Activated naive CD4-positive, alpha-beta T cell treated with anti-CD3 and anti-CD28 coated beads, Interleukin-2, amount 50 U/mL, for 16 hours (primary cell): ENCODE data around the gene VPS35L.

Experiments
- DNase-seq: peaks from one replicate; pipeline ENCODE4 v3.0.0-alpha.2; 2020

Gene VPS35L

DNA sequence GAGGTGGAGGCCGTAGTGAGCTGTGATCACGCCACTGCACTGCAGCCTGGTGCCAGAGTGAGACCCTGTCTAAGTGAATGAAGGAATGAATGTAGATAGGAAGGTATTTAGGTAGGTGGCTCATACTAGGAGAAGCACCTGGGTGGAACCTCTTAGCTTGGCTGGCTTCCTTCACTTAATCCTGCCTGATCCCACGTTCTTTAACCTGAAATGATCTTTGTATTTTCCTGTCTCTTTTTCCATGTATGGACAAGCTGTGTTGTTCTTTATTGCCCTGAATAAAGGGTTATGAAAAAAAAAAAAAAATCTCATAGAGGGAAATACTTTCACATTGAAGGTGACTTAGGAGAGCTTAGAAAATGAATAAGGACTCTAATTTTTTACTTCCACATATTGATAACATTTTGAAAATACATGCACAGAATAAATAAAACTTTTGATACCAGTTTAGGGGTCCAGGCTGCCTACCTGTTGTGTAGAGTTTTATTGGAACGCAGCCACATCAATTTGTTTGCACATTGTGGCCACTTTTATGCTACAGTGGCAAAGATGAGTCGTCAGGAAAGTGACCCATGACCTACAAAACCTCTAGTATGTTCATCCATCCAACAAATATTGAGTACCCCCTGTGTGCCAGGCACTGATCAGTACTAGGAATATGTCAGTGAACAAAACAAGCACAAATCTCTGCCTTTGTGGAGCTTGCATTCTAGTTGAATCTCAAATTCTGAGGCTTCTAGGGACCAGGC lies 44.6 kb downstream of the VPS35L start:
- DNase-seq: no peak

DNA sequence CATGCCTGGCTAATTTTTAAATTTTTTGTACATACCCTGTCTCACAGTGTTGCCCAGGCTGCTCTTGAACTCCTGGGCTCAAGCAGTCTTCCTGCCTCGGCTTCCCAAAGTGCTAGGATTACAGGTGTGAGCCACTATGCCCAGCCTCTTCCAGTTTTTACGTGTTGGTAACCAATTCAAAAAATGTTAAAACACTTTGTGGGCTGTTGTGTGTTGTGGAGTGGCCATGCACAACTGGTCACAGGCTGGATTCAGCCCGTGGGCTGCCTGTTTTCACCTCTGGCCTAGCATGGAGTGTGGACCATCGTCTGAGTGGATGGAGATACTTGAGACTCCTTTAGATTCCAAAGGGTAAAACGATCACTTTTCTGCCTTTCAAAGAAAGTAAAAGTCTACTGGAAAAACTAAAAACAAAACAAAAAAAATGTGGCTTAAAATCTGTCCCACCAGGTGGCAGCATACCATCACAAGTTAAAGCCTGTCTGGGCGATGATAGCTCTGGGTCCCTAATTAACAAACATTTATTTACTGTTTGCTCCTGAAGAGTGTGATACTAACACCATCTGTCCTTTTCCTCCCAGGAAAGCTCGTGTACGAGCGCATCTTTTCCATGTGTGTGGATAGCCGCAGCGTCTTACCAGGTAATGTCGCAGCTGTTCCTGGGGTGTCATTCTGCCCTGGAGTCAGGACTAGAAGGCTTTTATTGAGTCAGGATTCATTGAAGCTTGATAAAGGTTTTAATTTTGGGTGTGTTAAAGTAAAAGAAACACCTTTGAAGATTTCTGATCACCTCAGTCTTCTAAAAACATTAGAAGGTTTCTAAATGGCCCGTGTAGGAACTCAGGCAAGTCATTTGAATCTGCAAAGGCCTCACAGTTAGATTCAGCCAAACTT lies 45.8 kb downstream of the VPS35L start:
- no peak for DNase-seq

DNA sequence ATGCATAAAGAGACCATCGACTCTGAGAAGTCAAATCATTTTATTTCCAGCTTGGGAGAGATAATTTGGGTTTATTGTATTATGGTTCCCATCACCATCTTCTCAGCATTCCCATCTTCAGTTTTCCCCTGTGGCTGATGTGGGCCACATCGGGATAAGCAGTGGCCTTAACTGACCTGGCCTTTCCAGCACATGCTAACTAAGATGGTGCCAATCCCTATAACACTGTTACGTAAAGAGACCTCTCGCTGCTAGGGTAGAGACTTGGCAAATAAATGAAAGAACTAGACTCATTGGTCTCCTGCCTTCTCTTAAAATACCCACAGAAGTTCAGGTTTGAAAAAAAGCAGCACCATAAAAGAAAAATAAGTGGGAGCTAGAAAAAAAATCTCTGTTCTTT lies 49.4 kb downstream of the VPS35L start:
- no peak for DNase-seq

DNA sequence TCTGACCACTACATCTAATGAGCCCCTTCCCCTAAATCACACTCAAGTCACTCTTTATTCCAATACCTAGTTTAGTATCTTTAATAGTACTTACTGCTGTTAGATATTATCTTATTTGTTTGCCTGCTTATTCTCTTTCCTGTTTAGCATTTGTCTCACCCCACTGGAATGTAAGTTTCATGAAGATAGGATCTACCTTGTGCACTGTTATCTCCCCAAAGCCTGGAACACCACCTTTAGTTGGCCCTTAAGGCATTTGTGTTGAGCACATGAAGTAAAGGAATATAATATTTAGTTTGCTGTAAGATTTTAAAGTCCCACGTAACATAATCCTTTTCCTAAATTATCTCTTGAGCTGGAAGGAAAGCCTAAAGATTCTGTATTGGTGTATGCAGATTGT lies 50.2 kb downstream of the VPS35L start:
- DNase-seq: no peak

DNA sequence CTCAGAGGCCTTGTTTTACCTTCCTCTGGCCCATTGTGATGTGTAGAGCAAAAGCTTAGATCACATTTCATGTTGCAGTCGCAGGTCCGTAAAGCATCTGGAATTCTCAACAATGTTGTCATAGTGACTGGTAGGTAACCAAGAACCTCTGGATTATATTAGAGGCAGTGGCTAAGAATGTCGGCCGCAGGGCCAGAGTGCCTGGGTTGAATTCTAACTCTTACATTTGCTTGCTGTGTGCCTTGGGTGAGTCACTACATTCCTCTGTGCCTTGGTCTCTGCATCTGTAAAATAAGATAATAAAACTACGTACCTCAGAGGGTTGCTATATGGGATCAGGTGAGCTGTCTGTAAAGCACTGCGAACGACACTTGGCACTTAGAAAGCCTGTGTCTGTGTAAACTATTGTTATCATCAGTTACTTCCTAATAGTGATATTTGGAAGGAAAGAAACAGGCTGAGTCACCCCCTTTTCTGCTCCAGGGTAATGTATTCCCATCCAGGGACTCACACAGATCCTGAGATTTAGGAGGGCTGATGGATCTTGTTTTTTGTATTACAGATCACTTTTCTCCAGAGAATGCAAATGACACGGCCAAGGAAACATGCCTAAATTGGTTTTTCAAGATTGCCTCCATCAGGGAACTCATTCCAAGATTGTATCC lies 52.2 kb downstream of the VPS35L start:
- DNase-seq: no peak

DNA sequence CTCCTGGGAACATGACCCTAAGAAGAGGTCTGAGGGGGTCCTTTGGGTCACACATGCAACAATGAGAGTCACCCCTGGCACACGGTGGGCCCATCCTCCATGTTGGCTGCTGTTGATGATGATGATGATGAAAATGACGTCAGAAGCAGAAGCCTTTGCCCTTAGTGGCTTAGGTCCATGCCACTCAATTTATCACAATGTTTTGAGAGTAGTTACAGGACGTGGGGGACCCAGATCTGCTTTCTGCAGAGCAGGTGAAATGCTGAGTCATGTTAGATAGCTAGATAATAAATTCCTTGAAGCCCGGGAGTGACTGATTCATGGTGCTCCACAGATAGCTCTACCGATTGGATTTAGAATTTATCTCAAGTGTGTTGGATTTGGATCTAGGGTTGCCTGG lies 53.9 kb downstream of the VPS35L start:
- DNase-seq: no peak

DNA sequence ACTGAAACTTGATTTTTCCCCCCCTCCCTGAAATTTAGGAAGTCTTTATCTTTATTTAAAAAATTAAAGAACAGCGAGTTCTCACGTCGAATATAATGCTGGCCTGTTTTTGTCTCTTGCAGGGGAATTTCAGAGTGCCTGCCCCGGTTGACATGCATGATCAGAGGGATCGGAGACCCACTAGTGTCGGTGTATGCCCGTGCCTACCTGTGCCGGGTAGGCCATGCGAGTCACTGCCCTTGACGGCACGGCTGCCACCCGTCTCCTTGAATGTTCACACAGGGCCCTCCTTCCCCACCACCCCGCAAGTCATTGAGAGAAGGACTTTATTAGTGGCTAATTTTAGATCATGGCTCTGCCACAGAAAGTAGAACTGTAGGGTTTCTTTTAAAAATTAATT lies 54.7 kb downstream of the VPS35L start:
- no peak for DNase-seq

DNA sequence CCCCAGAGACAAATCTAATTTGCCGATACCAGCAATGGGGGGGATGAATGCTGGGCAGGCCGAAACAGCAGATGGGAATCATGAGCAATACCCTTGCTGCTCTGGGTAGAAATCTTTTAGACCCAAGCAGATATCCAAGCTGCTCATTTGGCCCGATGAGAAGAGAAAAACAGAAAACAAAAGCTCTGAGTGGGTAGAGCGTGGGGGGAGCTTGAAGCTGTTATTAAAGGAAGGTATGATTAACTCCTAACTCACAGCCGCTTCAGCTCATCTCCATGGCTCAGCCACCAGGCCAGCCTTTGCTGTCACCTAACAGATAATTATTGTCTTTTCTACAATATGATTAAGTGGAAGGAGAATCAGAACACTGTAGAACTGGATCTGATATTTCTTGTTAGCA lies 58.3 kb downstream of the VPS35L start:
- DNase-seq: no peak

DNA sequence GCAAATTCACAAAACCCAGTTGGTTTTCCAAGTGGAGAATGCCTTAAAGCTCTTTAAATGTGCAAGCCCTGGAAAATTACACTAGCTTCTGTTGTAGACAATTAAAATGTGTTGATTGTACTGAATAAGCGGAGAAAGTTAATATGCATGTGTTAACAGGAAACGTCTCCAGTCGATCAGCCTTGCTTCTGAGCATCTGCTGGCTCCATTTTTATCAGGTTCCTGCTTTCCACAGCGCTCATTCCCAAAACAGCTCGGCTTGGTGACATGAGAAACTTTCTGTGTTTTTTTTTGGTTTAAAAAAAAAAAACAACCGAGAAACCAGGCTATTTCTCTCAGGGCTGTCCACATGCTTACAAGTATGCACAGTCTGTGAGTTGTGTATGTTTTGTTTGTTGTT lies 60.7 kb downstream of the VPS35L start:
- no peak for DNase-seq

DNA sequence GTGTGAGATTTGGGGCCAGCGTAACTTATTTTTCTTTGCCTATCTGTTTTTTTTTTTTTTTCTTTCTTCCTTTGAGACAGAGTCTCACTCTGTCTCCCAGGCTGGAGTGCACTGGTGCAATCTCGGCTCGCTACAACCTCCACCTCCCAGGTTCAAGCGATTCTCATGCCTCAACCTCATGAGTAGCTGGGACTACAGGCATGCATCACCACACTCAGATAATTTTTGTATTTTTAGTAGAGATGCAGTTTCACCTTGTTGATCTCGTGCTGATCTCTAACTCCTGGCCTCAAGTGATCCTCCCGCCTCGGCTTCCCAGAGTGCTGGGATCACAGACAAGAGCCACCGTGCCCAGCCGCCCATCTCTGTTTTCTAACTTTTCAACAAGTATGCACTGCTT lies 63.4 kb downstream of the VPS35L start:
- DNase-seq: no peak

DNA sequence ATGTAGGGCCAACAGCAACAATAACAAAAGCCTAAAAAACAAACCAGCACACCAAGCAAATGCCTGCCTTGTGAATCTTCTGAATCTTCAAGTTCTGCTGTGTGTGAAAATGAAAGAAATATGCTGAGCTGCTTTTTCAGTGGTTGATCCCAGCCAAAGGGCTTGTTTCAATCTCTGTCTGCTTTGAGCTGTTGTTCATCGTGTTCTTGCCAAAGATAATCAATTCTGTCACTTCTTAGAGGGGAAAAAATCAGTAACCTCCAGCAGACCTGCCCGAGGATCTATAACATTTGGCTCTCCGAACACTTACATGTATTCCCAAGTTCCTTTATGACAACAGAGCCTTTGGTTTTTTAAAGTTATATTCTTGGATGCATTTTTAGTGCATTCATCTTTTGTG lies 65.9 kb downstream of the VPS35L start:
- no peak for DNase-seq

DNA sequence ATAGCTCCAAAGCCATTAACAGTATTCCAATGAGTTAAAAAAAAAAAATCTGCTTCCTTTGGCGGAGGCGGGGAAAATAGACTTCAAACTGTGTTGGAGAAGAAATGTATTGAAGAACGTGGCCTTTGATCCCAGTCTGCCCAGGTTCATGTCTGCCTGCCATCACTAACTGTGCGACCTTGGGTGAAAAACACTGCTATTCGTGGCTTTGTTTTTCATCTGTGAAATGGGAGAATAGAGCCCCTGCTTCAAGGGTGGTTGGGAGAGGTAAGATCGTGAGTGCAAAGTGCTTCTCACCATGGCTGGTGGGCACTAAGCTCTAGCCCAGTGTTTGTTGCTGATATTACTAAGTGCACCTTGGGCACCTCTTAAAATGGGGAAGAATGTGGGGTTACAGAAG lies 69.5 kb downstream of the VPS35L start:
- DNase-seq: no peak

DNA sequence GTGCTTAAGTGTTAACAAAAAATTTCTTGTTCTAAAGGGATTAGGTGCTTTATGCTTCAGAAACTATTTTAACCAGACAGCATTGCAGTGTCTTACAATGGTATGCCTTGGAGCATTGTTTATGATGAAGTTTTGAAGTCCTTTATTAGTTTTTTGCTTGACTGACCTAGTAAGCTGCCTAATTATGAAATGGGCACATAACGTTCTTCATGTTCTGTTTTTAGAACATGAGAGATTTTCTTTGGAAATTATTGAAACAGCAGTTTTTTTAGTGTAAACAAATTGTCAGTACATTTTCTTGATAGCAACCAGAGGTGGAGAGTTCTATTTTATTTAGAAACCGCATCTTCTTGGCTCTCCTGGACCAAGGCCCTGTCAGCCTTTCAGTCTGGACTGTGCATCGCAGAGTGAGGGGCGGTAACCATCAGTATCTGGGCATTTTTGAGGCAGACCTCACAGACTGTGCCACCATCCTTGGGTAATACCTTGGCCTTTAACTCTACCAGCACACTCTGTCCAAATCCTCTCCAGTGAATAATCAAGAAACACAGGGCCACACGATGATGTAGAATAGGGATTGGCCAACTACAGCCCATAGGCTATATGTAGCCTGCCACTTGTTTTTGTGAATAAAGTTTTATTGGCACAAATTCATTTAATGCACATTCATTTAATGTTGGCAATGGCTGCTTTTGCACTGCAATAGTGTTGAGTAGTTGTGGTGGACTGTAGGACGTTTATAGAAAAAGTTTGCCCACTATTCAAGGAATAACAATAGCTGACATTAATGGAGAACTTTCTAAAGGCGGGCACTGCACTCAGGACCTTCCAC lies 81.1 kb downstream of the VPS35L start:
- no peak for DNase-seq

DNA sequence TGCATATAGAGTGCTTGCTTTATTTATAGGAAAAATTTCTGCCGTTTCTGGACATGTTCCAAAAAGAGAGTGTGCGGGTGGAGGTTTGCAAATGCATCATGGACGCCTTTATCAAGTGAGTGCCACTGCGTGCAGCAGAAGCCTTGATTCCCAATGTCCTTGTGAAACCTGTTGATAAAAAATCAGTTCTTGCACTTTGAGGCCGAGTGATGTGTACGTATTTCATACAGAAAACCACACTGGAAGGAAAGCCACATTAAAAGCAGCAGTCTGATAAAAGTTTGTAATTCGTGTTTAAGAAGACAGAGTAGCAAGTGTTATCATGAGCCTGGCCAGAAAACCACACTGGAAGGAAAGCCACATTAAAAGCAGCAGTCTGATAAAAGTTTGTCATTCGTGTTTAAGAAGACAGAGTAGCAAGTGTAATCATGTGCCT lies 84.5 kb downstream of the VPS35L start:
- DNase-seq: no peak

DNA sequence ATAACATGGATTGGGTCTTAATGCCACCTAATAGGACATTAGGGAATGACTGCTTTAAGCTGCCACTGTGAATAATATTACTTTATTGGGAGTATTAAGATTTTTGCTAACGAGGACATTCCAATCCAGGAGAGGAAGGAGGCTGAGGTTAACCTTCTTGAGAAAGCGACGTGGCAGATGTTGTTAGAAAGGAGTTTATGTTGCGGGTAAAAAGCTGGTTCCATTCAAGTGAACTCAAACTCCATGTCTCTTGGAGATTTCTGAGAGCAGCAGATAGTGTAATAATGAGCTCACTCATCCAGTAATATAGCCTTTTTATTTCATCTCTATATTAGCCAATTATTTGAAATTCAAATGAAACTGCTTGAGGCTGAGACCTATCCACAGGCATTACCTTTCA lies 87.0 kb downstream of the VPS35L start:
- no peak for DNase-seq

DNA sequence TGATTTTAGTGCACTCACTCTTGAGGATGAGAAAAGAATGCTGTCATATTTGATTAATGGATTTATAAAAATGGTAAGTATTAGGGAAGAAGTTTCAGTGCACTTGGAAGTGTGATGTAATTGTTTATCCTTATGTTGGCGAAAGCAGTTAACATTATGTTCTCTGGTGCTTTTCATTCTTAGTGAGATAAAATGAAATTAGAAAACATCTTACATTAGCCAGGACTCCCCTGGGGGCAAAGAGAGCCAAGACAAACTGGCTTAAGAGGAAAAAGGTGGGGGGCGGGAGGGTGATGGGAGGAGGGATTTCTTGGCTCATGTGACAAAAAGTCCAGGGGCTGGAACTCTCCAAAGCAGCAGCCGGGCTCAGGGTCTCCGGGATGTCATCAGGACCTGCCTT lies 89.4 kb downstream of the VPS35L start:
- no peak for DNase-seq

DNA sequence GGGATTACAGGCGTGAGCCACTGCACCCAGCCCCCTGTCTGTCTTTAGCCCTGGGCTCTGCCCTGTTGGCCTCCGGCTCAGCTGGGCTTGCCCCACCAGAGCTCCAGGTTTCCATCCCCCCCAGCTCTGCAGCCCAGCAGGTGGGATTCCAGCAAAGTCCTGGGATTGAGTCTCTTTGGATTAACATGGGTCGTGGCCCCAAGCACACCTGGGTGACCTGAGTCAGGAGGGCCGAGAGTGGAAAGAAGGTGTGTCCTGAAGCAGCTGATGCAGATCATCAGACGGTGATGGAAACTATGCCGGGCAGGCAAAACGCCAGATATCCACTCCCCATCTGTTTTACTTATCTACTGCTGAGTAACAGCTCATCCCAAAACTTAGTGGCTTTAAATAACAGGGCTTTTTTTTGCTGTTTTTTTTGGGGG lies 90.1 kb downstream of the VPS35L start:
- no peak for DNase-seq

DNA sequence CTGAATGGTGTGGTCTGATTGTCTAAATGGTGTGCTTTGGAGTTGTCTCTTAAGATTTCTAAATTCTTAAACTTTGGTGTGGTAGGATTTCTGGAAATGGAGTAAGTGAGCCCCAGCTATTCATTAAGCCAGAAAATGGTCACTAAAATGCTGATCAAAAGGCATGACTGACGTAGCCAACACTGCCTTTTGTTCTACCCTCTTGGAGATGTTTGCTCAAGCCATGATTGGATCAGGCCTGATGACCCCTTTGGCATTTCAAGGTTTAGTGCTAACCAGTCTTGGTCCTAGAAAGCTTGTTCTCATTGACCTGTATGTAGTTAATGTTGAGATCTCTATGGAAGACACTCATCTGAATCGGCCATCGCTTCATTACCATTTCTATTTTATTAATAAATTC lies 94.5 kb downstream of the VPS35L start:
- no peak for DNase-seq

DNA sequence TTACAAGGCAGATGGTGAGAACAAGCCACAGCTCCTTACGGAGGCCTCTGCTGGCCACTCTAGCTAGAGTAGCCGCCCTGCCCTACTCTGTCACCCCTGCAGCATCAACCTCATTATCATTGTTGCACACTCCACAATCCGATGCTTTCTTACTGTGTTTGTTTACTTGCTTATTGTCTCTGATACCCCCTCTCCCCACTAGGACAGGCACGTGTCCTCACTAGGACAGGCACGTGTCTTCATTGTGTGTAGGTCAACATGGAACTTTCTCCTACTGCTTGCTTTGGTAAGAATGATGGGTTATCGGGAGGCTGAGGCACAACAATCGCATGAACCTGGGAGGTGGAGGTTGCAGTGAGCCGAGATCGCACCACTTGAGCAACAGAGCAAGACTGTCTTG lies 98.6 kb downstream of the VPS35L start:
- DNase-seq: no peak

DNA sequence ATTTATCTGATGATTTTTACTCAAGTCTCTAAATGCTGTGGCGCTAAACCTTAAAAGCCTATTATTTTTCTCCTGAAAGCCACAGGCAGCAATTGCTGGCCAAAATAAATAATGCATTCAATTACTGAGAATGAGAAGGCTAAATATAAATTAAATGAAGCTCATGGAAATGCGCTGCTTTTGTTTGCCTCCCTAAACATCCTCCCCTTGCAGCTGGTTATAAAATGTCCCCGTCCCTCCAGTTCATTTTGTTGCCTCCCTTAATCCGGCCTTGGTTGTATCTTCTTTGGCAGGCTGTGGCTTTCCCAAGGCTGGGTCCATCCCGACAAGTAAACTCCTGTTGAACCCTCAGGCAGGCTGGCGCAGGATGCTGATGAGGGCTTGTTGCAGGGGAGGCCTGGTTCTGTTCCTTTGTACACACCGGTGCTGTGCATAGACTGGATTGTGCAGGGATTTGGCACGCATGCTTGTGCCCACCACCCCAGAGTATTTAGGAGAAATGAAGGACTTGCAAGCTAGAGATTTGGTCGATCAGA lies 99.8 kb downstream of the VPS35L start:
- DNase-seq: no peak

DNA sequence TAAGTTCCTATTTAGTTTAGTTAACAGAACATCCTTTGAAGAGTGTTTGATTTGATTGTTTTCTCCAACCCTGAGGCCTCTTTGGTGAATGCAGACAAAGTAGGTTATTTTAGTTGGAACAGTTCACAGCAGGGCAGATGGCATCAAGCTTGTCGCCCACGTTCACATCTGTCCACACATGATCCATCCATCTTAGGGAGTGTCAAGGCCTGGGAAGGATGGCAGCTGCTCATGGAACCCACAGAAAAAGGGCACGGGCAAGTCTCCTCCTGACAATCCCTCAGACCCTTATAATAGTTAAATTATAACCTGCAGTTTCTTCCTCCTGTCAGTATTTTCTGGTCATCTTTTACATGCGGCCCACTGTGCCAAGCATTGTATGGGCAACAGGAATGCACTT lies 102.3 kb downstream of the VPS35L start:
- DNase-seq: no peak

DNA sequence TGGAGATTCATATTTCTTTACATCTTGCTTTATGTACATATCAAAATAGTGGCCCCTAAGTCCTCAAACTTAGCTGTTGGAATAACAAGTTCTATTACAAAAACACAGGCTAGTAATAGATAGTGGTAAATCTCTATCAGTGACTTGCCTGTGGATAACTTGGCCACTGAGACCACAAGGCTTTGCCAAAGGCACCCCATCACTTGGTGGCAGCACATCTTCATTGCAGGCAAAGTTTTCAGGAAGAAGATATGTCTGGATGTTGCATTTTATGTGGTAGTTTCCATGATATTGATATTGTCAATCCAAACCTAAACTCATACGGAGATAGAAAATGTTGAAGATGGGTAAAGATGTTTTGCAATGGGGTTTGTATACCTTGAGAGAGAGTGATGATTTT lies 104.1 kb downstream of the VPS35L start:
- no peak for DNase-seq

DNA sequence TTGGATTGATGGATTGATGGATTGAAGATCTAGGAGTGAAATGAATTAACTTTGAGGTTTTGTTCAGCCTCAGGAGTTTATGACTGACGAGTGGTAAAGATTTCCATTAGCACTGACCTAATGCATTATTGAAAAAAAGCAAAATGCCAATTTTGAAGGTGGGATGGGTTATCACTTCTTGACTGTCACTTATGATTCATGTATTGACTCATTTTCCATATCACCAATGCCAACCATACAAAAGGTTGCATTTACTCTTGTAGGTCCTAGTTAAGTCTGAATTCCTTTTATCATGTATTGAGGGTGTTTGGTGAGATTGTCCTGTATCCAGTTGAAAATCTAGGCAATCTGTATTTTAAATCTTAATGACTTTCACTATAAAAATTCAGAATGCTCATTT lies 104.9 kb downstream of the VPS35L start:
- no peak for DNase-seq
